Osteocyte (in vitro differentiated cells): ENCODE data around the gene PRXL2B. TPM values are rescaled to one million over a fixed set of nuclear protein-coding genes. Genes with fewer than 3 reads are reported as not detected.

Experiments used
- DNase-seq: peaks from one replicate; pipeline ENCODE4 v3.0.0; 2021; ENCODE audit warnings: mixed read lengths; ENCODE audit not compliant: unreplicated experiment; ENCODE audit errors: extremely low spot score
- H3K27ac Mint-ChIP-seq: one replicate; pipeline ENCODE4 v1.8.0; 2021; ENCODE audit warnings: mild to moderate bottlenecking, mixed read lengths; ENCODE audit not compliant: unreplicated experiment
- H3K27me3 Mint-ChIP-seq: one replicate; pipeline ENCODE4 v1.8.0; 2021; ENCODE audit warnings: mixed read lengths; ENCODE audit not compliant: unreplicated experiment
- H3K36me3 Mint-ChIP-seq: one replicate; pipeline ENCODE4 v1.8.0; 2021; ENCODE audit warnings: mixed read lengths; ENCODE audit not compliant: unreplicated experiment
- H3K4me1 Mint-ChIP-seq: one replicate; pipeline ENCODE4 v1.8.0; 2021; ENCODE audit warnings: mixed read lengths; ENCODE audit not compliant: unreplicated experiment
- H3K4me3 Mint-ChIP-seq: one replicate; pipeline ENCODE4 v1.8.0; 2021; ENCODE audit warnings: mild to moderate bottlenecking, moderate library complexity, mixed read lengths; ENCODE audit not compliant: unreplicated experiment
- H3K9me3 Mint-ChIP-seq: one replicate; pipeline ENCODE4 v1.8.0; 2021; ENCODE audit warnings: mixed read lengths; ENCODE audit not compliant: unreplicated experiment
- total RNA-seq: library from RNA; stranded (reverse); gene quantifications from 2 replicates; pipeline ENCODE4 v1.2.1, GENCODE V29; 2021
- TF ChIP-seq, protein P1 (sequence below): fragments of 200-600 bp; sonication (generic); IDR thresholded peaks from 2 replicates; pipeline ENCODE4 v1.5.0; 2021; ENCODE audit warnings: antibody characterized with exemption, mild to moderate bottlenecking, moderate library complexity

The PRXL2B gene
- total RNA-seq, 1 donor from 2014 or later, result 24.8 TPM

DNA sequence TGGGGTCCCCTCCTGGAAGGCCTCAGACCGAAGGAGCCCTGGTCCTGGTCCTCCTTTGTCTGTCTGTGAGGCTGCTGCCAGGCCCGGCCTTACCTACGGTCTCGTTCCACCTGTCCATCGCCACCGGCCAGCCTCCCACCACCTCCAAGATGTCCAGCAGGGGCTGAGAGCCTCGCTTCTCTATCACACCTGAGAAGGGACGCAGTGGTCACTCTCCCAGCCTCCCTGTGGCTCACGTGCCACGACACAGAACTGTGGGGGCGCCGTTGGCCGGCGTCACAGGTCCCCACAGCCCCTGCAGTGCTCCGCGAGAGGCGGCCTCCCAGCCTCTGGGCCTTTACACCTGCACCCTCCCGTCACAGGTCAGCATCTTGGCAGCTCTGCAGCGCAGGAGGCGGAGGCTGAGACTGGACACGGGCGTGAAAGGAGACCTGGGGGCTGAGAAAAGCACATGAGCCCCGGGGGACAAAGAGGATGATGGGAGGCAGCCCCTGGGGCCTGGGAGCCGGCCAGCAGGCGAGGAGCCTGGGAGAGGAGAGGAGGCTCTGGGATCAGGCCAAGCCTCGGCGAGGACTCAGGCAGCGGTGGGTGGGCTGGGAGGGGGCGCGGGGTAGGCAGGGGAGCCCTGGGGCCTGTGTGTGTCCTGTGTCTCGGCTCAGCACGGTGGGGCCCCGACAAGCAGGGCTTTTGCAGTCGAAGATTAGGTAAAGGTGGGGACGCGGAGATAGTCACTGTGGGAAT lies 20.5 kb downstream of the PRXL2B start:
- no peaks in the 10 kb centered on the region for H3K36me3 Mint-ChIP-seq
- DNase-seq, result no peak
- TF ChIP-seq, protein P1, sequence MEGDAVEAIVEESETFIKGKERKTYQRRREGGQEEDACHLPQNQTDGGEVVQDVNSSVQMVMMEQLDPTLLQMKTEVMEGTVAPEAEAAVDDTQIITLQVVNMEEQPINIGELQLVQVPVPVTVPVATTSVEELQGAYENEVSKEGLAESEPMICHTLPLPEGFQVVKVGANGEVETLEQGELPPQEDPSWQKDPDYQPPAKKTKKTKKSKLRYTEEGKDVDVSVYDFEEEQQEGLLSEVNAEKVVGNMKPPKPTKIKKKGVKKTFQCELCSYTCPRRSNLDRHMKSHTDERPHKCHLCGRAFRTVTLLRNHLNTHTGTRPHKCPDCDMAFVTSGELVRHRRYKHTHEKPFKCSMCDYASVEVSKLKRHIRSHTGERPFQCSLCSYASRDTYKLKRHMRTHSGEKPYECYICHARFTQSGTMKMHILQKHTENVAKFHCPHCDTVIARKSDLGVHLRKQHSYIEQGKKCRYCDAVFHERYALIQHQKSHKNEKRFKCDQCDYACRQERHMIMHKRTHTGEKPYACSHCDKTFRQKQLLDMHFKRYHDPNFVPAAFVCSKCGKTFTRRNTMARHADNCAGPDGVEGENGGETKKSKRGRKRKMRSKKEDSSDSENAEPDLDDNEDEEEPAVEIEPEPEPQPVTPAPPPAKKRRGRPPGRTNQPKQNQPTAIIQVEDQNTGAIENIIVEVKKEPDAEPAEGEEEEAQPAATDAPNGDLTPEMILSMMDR, result no peak
- H3K4me3 Mint-ChIP-seq, result no peak overlapping the region
- H3K27ac Mint-ChIP-seq, result no peak overlapping the region
- H3K4me1 Mint-ChIP-seq, result peaks cover 9% of the 10 kb centered on the region
- H3K9me3 Mint-ChIP-seq, result no peaks in the 10 kb centered on the region
- H3K27me3 Mint-ChIP-seq, result peaks cover 7% of the 10 kb centered on the region

DNA sequence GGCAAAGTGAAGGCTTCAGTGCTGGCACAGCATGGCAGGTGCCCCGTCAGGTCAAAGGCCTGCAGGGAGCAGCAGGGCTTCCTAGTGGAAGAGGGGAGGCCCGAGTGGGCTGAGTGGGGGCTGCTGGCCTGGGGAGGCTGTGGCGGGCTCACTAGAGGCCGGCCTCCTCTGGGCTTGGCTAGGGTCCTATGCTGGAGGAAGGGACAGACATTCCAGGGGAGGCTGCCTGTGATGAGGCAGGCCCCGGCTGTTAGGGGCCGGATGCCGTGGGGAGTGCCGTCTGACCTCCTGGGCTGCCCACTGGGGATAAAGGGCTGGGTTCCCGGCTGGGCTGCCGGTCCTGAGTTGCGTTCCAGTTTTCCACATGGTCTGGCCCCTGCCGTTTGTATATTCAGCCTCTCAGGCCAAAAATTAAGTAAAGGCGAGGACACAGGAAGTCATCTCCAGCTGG lies 21.1 kb downstream of the PRXL2B start:
- Mint-ChIP-seq H3K36me3 (no peaks in the 10 kb centered on the region), H3K9me3 (no peaks in the 10 kb centered on the region), H3K27me3 (peaks cover 2% of the 10 kb centered on the region), H3K4me1 (peaks cover 9% of the 10 kb centered on the region), H3K4me3 (no peak overlapping the region), H3K27ac (no peak overlapping the region)
- DNase-seq, result no peak
- TF ChIP-seq, protein P1, result no peak

DNA sequence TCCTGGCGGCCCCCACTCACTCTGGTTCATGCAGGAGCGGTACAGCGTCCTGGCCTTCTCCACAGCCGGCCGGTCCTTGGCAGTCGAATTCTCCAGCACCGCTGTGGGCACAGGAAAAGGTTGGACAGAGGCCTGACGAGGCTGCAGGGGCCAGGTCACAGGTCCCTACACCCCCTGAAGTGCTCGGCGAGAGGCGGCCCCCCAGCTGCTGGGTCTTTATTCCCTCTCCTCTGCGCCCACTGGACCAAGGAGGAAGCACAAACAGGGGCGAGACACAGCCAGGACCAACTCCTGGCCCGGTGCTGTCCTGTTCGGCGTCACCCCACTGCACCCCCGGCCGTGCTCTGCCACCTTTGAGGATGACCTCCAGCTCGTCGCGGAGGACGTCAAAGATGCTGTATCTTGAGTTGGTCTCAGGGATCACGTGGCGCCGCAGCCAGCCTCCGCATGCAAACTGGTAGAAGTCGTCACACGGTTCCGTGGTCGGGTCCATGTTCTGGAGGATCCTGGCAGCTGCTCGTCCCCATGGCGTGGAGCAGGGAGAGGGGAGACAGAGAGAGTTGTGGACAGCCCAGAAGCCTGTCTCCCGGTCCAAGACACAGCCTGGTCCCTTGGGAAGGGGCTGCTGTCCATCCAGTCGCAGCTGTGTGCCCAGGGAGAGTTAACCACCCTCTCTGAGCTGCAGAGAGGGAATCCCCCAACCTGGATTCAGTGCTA lies 22.9 kb downstream of the PRXL2B start:
- Mint-ChIP-seq H3K9me3 (peaks cover 8% of the 10 kb centered on the region), H3K4me1 (peaks cover 9% of the 10 kb centered on the region), H3K27ac (no peak overlapping the region), H3K4me3 (no peak overlapping the region), H3K36me3 (no peaks in the 10 kb centered on the region), H3K27me3 (no peaks in the 10 kb centered on the region)
- TF ChIP-seq, protein P1, result no peak
- DNase-seq, result no peak

DNA sequence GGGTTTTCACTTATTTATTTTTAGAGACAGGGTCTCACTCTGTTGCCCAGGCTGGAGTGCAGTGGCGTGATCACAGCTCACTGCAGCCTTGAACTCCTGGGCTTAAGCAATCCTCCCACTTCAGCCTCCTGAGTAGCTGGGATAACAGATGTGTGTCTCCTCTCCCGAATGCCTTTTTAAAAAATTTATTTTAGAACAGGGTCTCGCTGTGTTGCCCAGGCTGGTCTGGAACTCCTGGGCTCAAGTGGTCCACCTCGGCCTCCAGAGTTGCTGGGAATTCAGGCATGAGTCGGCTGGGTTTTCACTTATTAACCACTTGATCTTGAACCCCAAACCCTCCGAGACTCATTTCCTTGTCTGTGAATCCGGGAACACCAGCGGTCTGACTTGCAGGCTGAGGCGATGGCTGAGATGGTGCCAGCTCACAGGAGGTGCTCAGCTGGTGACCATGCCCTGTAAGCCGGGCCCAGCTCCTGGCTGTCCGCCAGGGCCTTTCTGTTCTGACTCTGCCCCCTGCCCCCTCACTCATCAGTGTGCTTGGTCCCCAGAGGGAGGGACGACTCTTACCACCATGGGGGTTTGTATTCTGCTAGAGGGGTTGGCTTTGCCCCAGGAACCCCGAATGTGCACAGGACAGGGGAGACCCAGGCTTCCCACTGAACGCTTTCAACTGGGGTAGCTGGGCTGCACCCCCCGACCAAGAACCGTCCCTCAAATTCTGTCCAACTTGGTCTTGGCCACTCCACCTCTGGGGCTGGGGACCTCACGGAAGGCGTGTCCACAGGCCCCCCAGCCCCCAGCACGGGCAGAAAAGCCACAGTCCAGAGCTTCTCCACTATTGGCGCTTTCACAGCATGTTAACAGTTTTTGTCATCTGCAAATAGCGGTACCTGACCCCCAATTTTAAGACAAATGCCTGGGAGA lies 23.7 kb downstream of the PRXL2B start:
- Mint-ChIP-seq H3K9me3 (peaks cover 11% of the 10 kb centered on the region), H3K36me3 (no peaks in the 10 kb centered on the region), H3K4me3 (no peak overlapping the region), H3K27ac (no peak overlapping the region), H3K27me3 (no peaks in the 10 kb centered on the region), H3K4me1 (peaks cover 9% of the 10 kb centered on the region)
- no peak for DNase-seq
- TF ChIP-seq, protein P1, result no peak
